Type B pancreatic cell (in vitro differentiated cells): ENCODE results near the gene NEGR1. TPM values are rescaled to one million over a fixed set of nuclear protein-coding genes. Genes with fewer than 3 reads are reported as not detected.

ENCODE experiments used
- DNase-seq: peaks from one replicate; pipeline ENCODE4 v3.0.0; 2021; ENCODE audit warnings: mixed read lengths; ENCODE audit not compliant: unreplicated experiment; ENCODE audit errors: extremely low spot score
- H3K27ac Mint-ChIP-seq: 2 replicates; pipeline ENCODE4 v1.8.0; 2021; ENCODE audit warnings: mild to moderate bottlenecking, mixed read lengths
- H3K27me3 Mint-ChIP-seq: 2 replicates; pipeline ENCODE4 v1.8.0; 2021; ENCODE audit warnings: mixed read lengths
- H3K36me3 Mint-ChIP-seq: 2 replicates; pipeline ENCODE4 v1.8.0; 2021; ENCODE audit warnings: mixed read lengths
- H3K4me1 Mint-ChIP-seq: one replicate; pipeline ENCODE4 v1.8.0; 2021; ENCODE audit warnings: mixed read lengths; ENCODE audit not compliant: unreplicated experiment
- H3K4me3 Mint-ChIP-seq: 2 replicates; pipeline ENCODE4 v1.8.0; 2021; ENCODE audit warnings: mild to moderate bottlenecking, mixed read lengths
- H3K9me3 Mint-ChIP-seq: 2 replicates; pipeline ENCODE4 v1.8.0; 2021; ENCODE audit warnings: mixed read lengths
- total RNA-seq: library from RNA; stranded (reverse); gene quantifications from 2 replicates; pipeline ENCODE4 v1.2.1, GENCODE V29; 2021; ENCODE audit warnings: low replicate concordance
- TF ChIP-seq, protein P1 (sequence below): fragments of 200-600 bp; sonication (generic); conservative IDR thresholded peaks from 2 replicates; pipeline ENCODE4 v1.5.0; 2021; ENCODE audit warnings: antibody characterized with exemption, mild to moderate bottlenecking

Gene NEGR1
- total RNA-seq, 1 donor from 2014 or later = 22.5 TPM

DNA sequence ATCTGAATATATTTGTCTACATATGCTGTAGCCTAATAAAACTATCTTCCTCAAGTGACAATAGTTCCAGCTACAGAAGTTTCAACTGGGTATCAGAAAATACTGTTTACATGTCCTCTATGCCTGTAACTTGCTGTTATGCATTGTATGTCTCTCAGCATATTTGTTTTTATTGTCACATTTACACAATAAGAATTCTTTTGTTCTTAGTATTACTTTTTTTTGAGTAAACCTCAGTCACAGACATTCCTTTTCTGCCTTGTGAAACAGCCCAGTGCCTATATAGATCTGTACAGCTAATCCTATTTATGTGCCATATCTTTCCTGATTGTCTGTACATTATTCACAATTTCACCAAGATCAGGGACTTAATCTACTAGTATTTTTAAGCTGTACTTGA lies 565.2 kb downstream of the NEGR1 start:
- Mint-ChIP-seq H3K27ac (no peak overlapping the region), H3K27me3 (no peaks in the 10 kb centered on the region), H3K4me3 (no peak overlapping the region), H3K36me3 (no peaks in the 10 kb centered on the region), H3K4me1 (no peaks in the 10 kb centered on the region), H3K9me3 (no peaks in the 10 kb centered on the region)
- TF ChIP-seq, protein P1, sequence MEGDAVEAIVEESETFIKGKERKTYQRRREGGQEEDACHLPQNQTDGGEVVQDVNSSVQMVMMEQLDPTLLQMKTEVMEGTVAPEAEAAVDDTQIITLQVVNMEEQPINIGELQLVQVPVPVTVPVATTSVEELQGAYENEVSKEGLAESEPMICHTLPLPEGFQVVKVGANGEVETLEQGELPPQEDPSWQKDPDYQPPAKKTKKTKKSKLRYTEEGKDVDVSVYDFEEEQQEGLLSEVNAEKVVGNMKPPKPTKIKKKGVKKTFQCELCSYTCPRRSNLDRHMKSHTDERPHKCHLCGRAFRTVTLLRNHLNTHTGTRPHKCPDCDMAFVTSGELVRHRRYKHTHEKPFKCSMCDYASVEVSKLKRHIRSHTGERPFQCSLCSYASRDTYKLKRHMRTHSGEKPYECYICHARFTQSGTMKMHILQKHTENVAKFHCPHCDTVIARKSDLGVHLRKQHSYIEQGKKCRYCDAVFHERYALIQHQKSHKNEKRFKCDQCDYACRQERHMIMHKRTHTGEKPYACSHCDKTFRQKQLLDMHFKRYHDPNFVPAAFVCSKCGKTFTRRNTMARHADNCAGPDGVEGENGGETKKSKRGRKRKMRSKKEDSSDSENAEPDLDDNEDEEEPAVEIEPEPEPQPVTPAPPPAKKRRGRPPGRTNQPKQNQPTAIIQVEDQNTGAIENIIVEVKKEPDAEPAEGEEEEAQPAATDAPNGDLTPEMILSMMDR = no peak
- no peak for DNase-seq

DNA sequence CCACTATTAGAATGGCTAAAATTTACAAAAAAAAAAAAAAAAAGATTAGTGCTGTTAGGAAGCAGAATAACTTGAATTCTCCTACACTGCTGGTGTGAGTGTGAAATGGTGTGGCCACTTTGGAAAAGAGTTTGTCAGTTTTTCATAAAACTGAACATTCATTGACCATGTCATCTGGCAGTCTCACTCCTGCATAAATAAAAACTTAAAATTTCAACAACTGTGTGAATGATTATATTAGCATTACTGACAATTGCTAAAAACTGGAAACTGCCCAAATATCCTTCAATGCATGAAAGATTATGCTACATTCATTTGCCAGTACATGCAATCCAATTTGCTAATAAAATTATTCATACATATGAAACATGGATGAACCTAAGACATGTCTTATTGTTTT lies 570.9 kb downstream of the NEGR1 start:
- TF ChIP-seq, protein P1 = no peak
- Mint-ChIP-seq H3K36me3 (no peaks in the 10 kb centered on the region), H3K27ac (no peak overlapping the region), H3K27me3 (no peaks in the 10 kb centered on the region), H3K4me3 (no peak overlapping the region), H3K9me3 (no peaks in the 10 kb centered on the region), H3K4me1 (no peaks in the 10 kb centered on the region)
- no peak for DNase-seq

DNA sequence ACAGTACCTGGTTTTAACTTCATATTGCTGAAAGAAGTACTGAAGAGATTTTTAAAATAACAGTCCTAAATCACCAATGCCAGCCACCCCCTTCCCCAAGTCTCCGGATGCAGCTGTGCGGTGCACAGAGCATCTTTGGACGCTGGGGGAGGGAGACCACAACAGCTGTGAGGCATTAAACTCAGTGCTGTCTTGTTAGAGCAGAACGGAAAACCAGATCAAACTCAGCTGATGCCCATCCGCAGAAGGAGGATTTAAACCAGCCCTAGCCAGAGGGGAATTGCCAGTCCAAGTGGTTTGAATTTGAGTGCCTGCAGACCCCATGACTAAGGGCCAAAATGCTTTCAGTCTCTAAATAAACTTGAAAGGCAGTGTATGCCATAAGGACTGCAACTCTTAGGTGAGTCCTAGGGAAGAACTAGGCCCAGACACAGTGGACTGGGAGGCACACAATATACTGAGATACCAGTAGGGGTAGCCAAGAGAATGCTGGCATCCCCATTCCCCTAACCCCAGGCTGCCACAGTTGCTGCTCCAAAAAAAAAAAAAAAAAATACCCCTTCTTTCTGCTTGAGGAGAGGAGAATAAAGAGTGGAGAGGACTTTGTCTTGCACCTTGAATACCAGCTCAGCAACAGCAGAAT lies 576.2 kb downstream of the NEGR1 start:
- H3K36me3 Mint-ChIP-seq = no peaks in the 10 kb centered on the region
- TF ChIP-seq, protein P1 = no peak
- no peak overlapping the region for H3K27ac Mint-ChIP-seq
- no peak for DNase-seq
- H3K9me3 Mint-ChIP-seq = no peaks in the 10 kb centered on the region
- H3K4me1 Mint-ChIP-seq = no peaks in the 10 kb centered on the region
- no peak overlapping the region for H3K4me3 Mint-ChIP-seq
- H3K27me3 Mint-ChIP-seq = no peaks in the 10 kb centered on the region

DNA sequence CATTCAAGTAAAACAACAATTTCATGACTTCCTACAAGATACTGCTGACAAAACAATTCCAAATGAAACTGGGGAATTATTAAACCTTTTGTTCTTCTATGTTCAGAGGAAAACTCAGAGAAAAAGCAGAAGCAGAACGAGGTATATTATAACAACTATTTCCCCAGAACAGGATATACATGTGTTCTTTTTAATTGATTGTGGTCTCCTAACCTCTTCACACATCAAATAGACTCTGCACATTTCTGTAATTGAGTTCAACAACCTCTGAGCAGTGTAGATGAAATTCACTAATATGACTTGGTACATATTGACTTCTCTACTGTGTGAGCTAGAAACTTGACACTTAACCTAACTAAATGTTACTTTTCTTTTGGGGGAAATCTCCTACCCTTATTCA lies 584.2 kb downstream of the NEGR1 start:
- Mint-ChIP-seq H3K4me1 (no peaks in the 10 kb centered on the region), H3K36me3 (no peaks in the 10 kb centered on the region), H3K4me3 (no peak overlapping the region), H3K9me3 (no peaks in the 10 kb centered on the region), H3K27ac (no peak overlapping the region), H3K27me3 (no peaks in the 10 kb centered on the region)
- TF ChIP-seq, protein P1 = no peak
- no peak for DNase-seq

DNA sequence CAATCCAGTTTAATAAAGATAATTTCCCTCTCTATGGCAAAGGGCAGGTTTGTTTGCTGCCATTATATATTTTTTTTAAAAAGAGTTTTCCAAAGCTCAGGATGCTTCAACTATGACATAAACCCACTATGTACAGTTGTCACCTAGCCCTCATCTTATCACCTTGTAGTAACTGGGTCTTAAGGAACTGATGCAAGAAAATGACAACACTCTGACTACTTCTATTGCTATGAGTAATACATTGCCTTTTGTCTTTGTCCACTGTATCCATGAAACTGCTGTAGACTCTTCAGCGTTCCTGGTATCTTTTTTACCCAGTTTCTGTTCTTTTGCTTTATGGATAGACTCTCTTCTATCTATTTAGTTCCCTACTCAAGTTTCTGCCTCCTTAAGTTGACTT lies 586.5 kb downstream of the NEGR1 start:
- Mint-ChIP-seq H3K4me3 (no peak overlapping the region), H3K27ac (no peak overlapping the region), H3K4me1 (no peaks in the 10 kb centered on the region), H3K27me3 (no peaks in the 10 kb centered on the region), H3K9me3 (no peaks in the 10 kb centered on the region), H3K36me3 (no peaks in the 10 kb centered on the region)
- TF ChIP-seq, protein P1 = no peak
- DNase-seq = no peak

DNA sequence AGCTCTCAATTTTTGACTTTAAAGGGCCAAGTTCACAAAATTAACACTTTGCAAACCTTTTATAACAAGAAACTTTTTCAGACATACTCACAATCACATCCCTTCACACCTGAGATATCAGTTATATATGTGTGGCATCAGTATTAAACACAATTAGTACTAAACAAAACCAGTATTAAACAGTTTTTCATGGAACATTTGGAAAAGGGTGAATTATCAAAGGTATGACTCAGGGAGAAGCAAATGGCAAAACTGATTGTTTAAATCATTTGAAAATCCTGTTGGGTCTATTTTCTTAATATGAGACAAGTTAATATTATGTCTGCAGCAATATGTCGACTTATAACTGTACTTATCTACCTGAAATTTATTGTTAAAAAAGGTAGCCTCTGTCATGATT lies 587.3 kb downstream of the NEGR1 start:
- no peaks in the 10 kb centered on the region for H3K36me3 Mint-ChIP-seq
- no peak for DNase-seq
- H3K4me3 Mint-ChIP-seq = no peak overlapping the region
- no peak overlapping the region for H3K27ac Mint-ChIP-seq
- no peaks in the 10 kb centered on the region for H3K27me3 Mint-ChIP-seq
- no peaks in the 10 kb centered on the region for H3K4me1 Mint-ChIP-seq
- TF ChIP-seq, protein P1 = no peak
- H3K9me3 Mint-ChIP-seq = no peaks in the 10 kb centered on the region
